Stimulated activated CD8-positive, alpha-beta memory T cell treated with anti-CD3 and anti-CD28 coated beads, Interleukin-4, amount 100 ng/mL, for 4 hours (primary cell): Measurements from ENCODE around the gene COL5A1.
"Not testable (repeated sequence)": the region's sequence is repeated elsewhere in the genome, so short reads cannot be mapped to it uniquely, and the experiment has no call there.

Source experiments
- DNase-seq, 2 donors: peaks; one replicate each; pipeline ENCODE4 v3.0.0-alpha.2; 2020; ENCODE audit warnings: low read depth in 2 of 2, low spot score in 1 of 2

Gene COL5A1

DNA sequence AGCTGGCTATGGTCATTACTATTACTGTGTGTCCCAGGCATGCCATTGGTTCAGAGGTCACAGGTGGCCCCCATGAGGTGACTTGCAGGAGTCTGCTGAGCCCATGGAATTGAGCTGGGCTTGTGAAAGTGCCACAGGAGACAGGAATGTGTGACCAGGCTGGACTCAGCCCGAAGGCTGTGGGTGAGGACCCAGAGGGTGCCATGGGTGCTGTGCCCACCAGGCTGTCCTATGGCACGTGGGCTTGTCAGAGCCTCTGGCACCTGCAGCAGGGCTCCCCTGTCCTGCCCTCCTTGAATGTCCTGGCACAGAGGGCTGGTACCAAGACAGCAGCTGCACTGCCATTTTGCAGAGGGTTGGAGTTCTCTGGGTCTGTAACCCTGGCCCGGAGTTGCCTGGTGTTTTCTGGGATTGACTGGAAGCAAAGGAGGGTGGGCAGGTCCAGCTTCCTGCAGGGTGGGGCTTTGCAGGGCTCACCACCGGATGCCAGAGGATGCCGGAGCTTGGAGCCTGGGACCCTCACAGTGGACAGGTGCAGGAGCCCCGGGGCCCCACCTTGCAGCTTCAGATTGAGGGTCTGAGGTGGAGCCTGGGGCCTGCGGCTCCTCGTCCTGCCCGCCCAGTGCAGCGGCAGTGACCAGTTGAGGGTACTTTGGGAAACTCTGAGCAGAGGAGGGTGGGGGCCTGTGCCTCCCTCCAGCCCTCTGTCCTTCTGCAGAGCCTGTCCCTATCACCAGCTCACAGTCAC lies 14.2 kb downstream of the COL5A1 start:
- no peak for DNase-seq

DNA sequence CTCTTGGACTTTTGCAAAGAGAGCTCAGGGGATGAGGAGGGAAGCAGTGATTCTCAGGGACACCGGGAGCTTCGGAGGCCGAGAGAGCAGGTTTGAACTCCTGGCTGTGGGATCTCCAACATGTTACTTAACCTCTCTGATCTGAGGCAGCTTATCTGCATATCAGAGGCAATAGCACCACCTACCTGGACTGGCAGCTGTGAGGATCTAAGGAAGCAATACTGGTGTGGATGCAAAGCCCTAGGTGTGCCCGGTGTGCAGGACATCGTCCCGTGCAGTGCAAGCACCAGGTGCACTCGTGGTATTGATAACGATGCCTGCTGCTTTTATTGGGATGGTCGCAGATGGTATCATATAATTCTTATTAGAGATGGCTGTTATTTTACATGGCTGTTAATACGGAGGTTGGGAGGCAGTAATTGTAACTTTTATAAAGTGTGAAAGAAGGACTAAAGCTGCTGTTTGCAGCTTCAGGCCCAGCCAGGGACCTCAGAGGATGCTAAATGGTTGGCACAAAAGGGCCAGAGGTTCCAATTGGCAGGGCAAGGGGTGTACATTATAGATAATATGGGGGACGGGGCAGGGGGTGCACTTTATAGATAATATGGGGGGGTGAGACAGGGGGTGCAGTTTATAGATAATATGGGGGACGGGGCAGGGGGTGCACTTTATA lies 14.9 kb downstream of the COL5A1 start:
- DNase-seq, result no peak

DNA sequence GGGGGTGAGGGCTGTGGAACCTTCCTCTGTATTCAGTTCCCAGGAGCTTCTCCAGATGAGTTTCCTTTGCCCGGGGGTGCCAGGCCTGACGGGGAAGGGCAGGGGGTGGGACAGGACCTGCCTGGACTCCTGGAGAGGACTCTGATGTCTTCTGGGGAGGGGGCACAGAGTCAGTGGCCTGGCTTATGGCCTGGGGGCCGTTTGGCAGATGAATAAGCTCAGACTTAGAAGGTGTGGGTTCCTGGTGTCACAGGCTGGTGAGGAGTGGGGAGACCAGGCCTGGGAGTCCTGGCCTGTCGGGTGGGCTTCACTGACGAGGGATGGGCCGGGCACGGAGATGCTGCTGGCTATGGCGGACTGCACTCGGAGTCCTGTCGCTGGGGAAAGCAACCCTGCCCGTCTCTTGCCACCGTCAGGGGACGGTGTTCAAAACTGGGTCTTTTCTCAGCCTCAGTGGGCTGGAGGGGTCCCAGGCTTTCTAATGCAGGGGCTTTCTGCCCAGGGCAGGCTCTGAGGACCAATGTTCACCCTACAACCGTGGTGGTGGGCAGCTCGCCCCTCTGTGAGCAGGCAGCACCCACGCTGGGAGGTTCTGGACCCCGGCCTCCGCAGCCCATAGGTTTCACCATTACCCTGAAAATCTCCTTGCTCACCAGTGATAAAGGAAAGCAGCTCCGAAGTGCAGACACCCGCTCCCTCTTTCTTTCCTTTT lies 16.2 kb downstream of the COL5A1 start:
- no peak for DNase-seq

DNA sequence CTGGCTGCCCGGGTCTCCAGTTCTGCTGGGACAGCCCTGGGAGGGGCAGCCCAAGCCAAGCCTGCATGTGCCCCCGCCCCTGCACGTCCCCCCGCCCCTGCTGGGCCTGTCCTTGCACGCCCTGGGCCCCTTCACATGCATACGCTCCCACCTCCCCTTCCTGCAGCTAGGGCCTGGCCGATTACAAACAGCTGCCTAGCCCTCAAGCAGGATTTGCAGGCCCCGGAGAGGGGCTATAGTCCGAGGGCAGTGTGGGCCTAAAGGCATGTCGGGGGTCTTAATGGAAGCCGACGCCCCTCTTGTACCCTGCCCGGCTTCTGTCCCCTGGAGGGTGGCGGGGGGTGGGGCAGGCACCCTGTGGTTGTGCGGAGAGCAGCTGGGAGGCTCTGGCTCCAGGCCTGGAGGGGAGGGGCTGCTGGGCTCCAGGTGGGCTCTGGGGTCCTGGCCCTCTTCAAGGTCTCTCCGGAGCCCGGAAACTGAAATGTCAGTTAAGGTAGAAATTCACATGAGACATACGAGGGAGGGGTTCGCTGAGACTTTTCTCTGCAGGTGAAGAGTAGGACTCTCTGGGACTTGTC lies 16.9 kb downstream of the COL5A1 start:
- DNase-seq, result no peak

DNA sequence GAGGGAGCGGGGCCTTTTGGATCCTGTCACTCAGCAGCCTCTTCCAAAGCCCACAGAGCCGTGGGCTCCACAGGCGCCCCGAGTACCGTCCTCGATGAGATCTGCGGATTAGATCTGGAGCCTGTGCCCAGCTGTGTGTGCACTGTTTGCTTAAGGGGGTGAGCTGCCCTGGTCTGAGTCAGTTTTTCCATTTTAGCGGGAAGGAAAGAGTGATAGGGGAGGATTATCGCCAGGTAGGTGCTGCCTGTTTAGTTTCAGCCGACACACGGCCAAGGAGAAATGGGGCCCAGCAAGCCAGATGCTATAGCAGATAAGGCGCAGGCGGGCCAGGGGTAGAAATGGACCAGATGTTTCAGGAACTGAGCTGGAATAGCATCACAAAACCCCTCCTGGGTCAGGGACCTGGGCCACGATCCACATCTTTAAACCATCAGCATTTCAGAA lies 18.1 kb downstream of the COL5A1 start:
- DNase-seq, result no peak

DNA sequence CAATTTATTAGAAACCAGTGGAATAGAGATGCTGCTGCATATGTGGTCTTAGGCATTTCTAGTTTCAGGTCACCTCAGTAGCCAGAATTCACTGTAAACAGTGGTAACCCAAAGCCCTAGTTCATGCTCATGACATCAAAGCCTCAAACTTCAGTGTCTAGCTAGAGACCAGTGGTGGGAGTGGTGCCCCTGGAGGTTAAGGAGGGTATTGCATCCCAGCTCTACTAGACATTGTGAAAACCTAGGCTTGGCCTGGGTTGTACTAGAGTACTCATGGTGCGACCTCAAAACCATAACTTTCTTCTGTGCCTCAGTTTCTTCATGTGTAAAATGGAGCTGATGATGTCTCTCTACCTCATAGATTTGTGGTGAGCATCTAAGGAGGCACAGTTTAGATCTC lies 18.8 kb downstream of the COL5A1 start:
- no peak for DNase-seq

DNA sequence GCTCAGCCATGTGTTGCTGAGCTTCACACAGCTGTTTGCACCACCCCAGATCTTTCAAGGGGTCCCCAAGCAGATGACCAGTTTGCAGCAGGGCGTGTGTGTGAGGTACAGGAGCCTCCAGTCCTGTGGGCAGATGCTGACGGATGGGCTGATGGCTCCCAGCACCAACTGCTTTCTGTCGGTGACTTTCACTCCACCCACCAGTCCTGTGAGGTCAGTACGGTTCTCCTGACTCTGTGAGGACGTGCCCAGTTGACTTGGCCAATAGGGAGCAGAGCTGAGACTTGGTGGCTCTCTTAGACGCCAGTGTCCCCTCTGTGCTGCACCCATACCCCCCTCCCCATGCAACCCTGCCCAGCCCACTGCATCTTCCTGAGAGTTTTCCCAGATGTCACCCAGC lies 19.7 kb downstream of the COL5A1 start:
- DNase-seq, result no peak

DNA sequence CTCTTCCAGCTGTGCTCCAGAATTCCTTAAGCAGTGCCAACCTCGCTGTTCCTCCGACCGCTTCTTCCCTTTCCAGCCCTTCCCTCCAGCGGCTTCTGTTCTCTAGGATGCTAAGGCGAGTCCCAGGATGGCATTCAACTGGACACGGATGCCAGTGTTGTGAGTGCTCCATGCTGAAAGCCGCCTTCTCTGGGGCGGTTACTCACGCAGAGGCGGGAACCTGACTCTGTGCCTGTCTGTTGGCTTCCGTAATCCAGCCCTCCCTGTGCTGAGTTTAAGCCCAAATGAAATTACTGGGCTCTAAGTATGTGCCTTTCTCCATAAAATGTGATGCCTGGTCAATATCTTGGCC lies 20.2 kb downstream of the COL5A1 start:
- no peak for DNase-seq

DNA sequence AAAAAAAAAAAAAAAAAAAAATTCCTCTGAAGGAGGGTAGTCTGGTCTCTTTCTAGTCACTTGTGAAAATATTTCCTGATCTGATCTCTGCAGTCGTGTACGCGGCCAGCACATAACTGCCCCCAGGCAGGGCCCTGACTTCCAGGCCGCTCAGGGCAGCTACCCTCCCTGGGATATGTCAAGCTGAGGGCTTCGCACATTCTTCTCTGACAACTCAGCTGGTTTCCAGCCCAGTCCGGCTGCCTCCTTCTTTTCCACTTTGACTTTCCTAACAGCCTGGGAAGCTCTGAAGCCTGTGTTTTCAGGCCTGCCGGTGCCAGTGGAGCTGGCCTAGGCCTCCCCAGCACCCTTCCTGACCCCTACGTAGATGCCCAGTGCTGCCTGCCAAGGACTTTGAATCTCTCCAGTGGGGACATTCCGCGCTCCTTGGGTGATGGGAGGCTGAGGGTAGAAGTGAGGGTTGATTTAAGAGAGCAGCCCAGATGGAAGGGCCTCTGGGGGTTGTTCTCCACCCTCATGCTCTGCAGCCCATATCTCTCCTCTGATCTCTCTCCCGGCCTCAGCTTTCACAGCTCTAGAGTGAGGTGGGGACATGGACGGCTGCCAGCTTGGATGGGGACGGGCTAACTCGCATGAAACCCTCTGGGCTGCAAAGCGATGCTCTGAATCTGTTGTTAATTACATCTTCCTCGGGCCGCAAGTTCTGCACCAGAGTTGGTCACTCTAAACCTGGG lies 20.7 kb downstream of the COL5A1 start:
- DNase-seq, result no peak

DNA sequence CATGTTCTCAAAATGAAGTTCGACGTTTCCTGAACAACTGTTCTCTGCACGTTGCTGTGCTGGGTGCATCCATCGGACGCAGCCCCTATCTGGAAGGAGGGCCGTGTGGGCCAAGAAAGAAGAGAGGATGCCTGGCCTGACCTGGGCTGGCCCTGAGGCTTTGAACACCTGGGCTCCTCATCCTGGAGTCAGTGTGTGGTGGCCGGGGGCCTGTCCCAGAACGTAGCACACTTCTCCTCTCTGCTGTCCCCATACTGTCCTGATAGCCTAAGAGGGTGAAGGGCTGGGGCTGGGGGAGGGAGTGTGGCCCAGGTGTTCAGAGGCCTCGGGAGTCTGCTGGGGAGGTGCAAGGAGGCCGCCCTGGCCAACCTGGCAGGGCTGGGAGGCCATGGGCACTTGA lies 21.5 kb downstream of the COL5A1 start:
- no peak for DNase-seq

DNA sequence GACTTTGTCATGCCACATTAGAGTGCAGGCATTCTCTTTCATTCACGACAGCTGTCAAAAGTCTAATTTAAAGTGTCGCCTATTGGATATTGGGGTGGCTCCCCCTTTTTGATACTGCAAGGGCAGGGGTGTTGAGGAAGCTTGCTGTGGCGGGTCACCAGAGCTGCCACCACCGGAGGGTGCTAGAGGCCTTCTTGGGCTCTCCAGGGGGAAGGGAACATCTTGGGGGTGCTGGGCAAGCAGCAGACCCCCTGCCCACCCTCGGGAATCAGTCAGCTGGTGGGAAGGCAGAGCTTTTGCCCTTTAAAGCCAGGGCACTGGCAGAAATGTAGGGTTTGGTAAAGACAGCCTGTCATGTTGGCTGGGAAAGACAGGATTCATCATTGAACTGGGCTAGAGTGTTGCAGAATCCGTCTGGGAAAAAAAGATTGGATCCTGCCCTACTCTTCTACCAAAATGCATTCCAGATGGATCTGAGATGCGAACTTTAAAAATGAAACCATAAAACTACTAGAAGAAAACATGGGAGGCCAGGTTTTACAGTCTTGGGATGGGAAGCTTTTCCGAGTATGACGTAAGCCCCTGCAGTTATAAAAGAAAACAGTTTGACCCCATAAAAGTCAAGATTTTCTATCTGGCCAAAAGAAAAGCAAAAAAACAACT lies 22.3 kb downstream of the COL5A1 start:
- no peak for DNase-seq

DNA sequence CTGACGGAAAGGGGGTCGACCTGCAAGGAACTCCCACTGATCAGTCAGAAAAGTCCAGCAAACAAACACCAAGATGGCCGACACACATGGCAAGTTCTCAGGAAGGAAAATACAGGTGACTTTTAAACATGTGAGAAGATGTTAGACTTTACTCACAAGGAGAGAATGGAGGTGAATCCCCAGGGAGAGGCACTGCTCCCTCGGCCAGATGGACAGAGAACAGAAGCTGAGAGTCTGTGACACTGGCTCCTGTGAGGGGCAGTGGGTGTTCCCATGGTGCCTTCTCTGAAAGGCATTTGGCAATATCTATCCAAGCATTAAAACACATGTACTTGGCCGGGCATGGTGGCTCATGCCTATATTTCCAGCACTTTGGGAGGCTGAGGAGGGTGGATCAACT lies 22.8 kb downstream of the COL5A1 start:
- no peak for DNase-seq

DNA sequence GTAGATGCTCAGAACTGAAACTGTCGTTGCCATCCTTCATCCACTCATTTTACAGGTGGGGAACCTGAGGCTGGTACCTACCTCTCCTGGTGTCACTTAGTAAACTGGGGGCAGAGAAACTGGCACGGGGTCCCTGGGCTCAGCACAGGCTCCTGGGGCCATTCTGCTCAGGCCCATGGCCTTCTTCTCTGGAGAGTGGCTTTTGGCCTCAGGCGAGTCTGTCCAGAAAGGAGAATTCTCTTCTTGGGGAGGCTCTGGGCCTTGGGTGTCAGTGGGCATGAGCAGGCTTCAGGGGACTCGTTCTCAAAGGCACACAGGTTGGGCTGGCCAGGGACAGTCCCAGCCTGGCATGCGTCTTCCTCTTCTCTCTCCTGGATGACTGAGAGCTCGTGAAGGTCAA lies 24.6 kb downstream of the COL5A1 start:
- no peak for DNase-seq

DNA sequence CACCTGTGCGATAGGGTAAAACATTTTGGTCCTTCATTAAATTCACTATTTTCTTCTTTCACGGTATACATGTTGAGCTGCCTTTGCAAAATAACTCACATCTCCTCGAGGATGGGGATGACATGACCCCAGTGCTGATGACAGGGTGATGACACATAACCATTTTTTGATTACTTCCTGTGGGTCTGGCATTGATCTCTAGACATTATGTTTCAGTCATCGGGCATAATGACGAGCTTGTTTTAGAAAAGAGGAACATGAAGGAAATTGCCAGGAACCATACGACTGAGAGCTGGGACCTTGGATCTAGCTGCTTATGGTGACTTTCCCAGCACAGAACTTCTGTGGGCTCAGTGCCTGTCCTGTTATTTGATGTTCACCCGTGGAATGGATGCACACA lies 25.2 kb downstream of the COL5A1 start:
- DNase-seq, result no peak

DNA sequence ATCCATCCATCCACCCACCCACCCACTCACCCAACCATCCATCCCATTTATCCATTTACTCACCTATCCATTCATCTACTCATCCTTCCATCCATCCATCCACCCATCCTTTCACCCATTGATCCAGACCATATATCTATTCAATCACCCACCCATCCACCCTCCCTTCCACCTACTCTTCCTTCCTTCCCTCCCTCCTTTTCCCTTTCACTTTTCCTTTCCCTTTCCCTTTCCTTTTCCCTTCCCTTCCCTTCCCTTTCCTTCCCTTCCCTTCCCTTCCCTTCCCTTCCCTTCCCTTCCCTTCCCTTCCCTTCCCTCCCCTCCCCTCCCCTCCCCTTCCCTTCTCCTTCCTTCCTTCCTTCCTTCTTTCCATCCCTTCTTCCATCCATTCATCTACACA lies 27.4 kb downstream of the COL5A1 start:
- DNase-seq, result not testable (repeated sequence)

DNA sequence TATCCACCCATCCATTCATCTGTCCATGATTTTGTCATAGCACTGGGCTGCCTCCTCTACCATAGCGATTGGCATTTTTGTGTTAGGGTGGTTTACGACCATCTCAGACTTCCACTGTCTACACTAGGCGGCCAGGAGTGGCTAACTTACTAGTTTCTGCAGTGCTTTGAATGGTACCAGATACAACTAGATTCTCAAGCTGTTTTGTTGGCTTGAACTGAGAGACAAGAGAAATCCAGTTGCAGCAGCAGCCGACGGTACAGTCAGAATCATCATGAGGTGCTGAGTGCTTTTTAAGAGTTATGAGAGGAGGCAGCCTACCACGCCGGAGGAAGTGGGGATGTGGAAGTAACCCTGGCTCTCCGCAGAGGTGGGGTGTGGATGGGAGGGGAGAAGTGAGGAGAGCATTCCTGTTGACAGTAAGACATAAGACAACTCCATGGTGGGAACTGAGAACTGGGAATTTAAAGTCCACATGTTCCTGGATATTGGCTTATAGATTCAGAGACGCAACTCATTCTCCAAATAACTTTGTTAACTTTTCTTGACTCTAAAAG lies 27.9 kb downstream of the COL5A1 start:
- DNase-seq, result no peak

DNA sequence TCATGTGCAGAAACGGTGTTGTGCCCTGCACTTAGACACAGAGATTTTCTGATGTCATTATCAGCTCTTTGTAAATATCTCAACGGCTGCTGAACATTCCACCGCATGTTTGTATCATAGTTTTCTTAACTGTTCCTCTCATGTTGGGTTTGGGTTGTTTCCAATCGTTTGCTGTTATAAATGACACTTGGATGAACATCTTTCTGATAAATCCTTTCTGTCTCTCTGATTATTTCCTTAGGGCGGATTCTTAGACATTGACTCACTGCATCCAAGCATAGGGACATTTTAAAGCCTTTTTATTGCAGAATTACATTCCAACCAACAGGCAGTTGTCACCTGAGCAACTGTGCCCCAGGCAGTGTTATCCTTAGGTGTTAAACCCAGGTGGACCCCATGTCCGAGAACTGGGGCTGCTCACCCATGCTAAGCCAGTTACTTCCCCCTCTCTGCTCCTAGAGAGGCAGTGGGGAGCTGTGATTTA lies 28.5 kb downstream of the COL5A1 start:
- no peak for DNase-seq

DNA sequence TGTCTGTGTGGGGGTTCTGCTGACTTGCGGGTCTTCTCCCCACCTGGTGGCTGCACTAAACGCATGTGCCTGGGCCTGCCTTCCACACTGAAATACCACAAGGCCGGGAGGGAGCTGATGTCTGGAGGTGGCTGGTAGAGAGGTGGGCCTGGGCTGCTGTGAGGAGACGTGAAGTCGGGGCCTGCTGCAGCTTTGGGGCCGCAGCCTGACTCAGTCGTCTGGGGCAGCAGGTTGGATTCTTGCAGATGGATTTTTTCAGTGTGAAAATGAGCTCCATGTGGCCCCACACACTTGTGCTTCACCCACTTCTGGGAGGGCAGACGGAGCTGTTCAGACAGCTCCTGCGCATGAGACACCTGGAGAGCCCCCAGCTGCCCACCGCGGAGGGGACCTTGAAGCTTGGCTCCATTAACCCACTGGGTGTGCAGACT lies 29.3 kb downstream of the COL5A1 start:
- DNase-seq, result no peak

DNA sequence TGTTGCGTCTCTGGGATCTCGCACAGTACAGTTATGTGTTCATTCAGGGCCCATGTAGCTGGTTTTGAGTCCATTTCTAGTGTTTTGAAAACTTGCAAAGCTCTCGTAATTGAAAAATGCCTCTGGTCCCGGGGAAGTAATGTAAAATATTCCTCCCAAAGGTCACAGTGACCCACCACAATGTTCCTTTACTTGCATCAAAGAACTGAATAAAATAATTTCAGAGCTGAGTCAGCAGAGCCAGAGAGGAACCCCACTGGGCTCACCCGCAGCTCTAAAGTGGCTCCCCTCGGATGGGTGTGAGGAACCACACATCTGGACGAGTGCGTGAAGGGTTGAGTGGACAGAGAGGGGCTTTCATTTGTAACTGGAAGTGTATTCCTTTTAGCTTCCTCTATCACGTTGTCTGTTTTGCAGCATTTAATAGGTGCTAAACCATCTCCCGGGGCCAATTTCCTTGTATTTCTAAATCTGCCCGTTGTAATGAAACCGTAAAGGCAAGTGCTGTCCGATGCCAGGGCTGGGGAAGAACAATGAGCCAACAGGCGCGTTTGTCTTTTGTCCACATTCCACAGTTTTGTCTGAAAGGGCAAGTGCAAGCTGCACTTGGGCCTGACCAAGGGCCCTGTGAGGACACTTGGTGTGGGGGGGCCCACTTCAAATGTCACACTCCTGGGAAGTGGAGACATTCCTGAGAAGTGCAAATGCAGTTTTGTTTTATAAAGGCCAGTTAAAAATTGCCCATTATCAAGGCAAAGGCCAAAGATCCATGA lies 29.9 kb downstream of the COL5A1 start:
- DNase-seq, result no peak

DNA sequence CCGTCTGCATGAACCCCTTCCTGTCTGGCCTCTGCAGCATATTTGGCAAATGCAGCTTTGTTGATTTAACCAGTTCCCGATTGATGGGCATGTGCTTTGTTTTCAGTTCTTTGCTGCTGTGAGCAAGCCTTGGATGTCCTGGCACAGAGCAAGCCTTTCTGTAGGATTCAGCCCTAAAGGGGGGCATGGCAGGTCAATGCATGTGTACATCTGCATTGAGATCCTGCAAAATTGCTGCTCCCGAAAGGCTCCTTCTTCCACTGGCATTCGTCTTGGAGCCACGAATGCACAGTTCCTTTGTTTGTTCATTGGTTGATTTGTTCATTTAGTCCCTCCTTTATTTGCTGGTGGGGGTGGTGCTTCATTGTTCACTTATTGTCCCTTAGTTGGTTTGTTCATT lies 34.8 kb downstream of the COL5A1 start:
- DNase-seq, result no peak
